Fibroblast of skin of right biceps (primary cell): ENCODE results near the gene MAP3K3.

Source experiments
- DNase-seq: peaks from one replicate; pipeline ENCODE4 v3.0.0-alpha.2; 2013

The MAP3K3 gene

GRCh38 chr17:63653050-63653449, 30.8 kb downstream of the MAP3K3 start:
- no peak for DNase-seq

- no peak for DNase-seq
Observed at GRCh38 chr17:63657786-63658185, 35.6 kb downstream of the MAP3K3 start.

- no peak for DNase-seq
Observed at GRCh38 chr17:63658366-63658765, 36.1 kb downstream of the MAP3K3 start.

GRCh38 chr17:63659850-63660249, 37.6 kb downstream of the MAP3K3 start:
- DNase-seq, result no peak

GRCh38 chr17:63665527-63666214, 43.5 kb downstream of the MAP3K3 start:
- DNase-seq, result no peak

GRCh38 chr17:63672856-63673255, 50.6 kb downstream of the MAP3K3 start:
- DNase-seq, result no peak

- no peak for DNase-seq
Observed at GRCh38 chr17:63675231-63675606, 53.0 kb downstream of the MAP3K3 start.

GRCh38 chr17:63675607-63676546, 53.7 kb downstream of the MAP3K3 start:
- DNase-seq, result peak; percentile 68

- no peak for DNase-seq
Observed at GRCh38 chr17:63676584-63676983, 54.4 kb downstream of the MAP3K3 start.

- DNase-seq, result no peak
Observed at GRCh38 chr17:63679214-63679613, 57.0 kb downstream of the MAP3K3 start.

GRCh38 chr17:63680700-63681099, 58.5 kb downstream of the MAP3K3 start:
- DNase-seq, result no peak

- no peak for DNase-seq
Observed at GRCh38 chr17:63681530-63681929, 59.3 kb downstream of the MAP3K3 start.

GRCh38 chr17:63682441-63682840, 60.2 kb downstream of the MAP3K3 start:
- DNase-seq, result no peak

- no peak for DNase-seq
Observed at GRCh38 chr17:63682981-63683380, 60.8 kb downstream of the MAP3K3 start.

- DNase-seq, result no peak
Observed at GRCh38 chr17:63685041-63685440, 62.8 kb downstream of the MAP3K3 start.

GRCh38 chr17:63685578-63685977, 63.4 kb downstream of the MAP3K3 start:
- no peak for DNase-seq

GRCh38 chr17:63686138-63686685, 64.0 kb downstream of the MAP3K3 start:
- no peak for DNase-seq

GRCh38 chr17:63688396-63689020, 66.3 kb downstream of the MAP3K3 start:
- no peak for DNase-seq

- DNase-seq, result no peak
Observed at GRCh38 chr17:63689479-63689878, 67.3 kb downstream of the MAP3K3 start.

GRCh38 chr17:63692195-63692816, 70.1 kb downstream of the MAP3K3 start:
- DNase-seq, result no peak

- no peak for DNase-seq
Observed at GRCh38 chr17:63693411-63694113, 71.3 kb downstream of the MAP3K3 start.

GRCh38 chr17:63694229-63694949, 72.2 kb downstream of the MAP3K3 start:
- DNase-seq, result no peak
